B cell (primary cell): ENCODE measurements around the gene IFT88. TPM values are rescaled to one million over a fixed set of nuclear protein-coding genes. Genes with fewer than 3 reads are reported as not detected.

Experiments
- ATAC-seq: fragments of 200-7000 bp; cut with Tn5 transposase; one replicate; pipeline ENCODE4 v1.10.0; 2021; ENCODE audit warnings: low read depth, mild to moderate bottlenecking, moderate number of reproducible peaks, moderate library complexity
- CTCF ChIA-PET: fragments of 350-600 bp; sonication (Branson Sonifier 250); formaldehyde crosslinking; loops from one replicate; lab custom pipeline; 2021; ENCODE audit warnings: antibody characterized with exemption, inconsistent platforms; lab: Charles Lee
- POLR2A ChIA-PET: fragments of 350-600 bp; sonication (Branson Sonifier 250); formaldehyde crosslinking; loops from one replicate; lab custom pipeline; 2021; ENCODE audit warnings: antibody characterized with exemption; lab: Charles Lee
- DNase-seq: peaks from one replicate; pipeline ENCODE4 v3.0.0; 2013
- H2AFZ ChIP-seq: 2 replicates; pipeline ENCODE4 v1.6.1; 2012; ENCODE audit warnings: mild to moderate bottlenecking, low read depth, low read length; ENCODE audit not compliant: insufficient read depth, poor library complexity, severe bottlenecking
- H3K27ac ChIP-seq, 2 donors: 1 replicate in 1 of 2; 2 replicates in 1 of 2; pipeline ENCODE4 v1.5.1; 2012 to 2013; ENCODE audit warnings: low read length in 2 of 2, mild to moderate bottlenecking in 2 of 2, moderate library complexity in 1 of 2
- H3K27me3 ChIP-seq, 4 experiments: fragments of 200-600 bp in 1 of 4; sonication (generic) in 1 of 4; replicated peaks in 1 of 4; 1 replicate in 2 of 4; 2 replicates in 2 of 4; pipeline versions ENCODE4 v1.6.1 to v1.7.0; 2013 to 2016; ENCODE audit warnings: low read length in 3 of 4, mild to moderate bottlenecking in 2 of 4, mixed read lengths in 1 of 4, moderate library complexity in 1 of 4; ENCODE audit not compliant: insufficient read depth in 4 of 4, control insufficient read depth in 3 of 4; ENCODE audit errors: control extremely low read depth in 1 of 4
- H3K36me3 ChIP-seq, 2 experiments: replicated peaks in 1 of 2; 1 replicate in 1 of 2; 2 replicates in 1 of 2; pipeline versions ENCODE4 v1.6.1 to v1.7.1; 2013; ENCODE audit warnings: low read length in 1 of 2; ENCODE audit not compliant: insufficient read depth in 2 of 2, control insufficient read depth in 1 of 2; ENCODE audit errors: control extremely low read depth in 1 of 2, extremely low read depth in 1 of 2
- H3K4me1 ChIP-seq, 2 donors: fragments of 200-600 bp in 1 of 2; sonication (generic) in 1 of 2; 1 replicate in 1 of 2; 2 replicates in 1 of 2; pipeline versions ENCODE4 v1.5.1 to v1.6.1; 2013 to 2017; ENCODE audit warnings: low read length in 2 of 2; ENCODE audit not compliant: control insufficient read depth in 2 of 2, insufficient read depth in 2 of 2
- H3K4me2 ChIP-seq: replicated peaks from 2 replicates; pipeline ENCODE3; 2012; ENCODE audit warnings: mild to moderate bottlenecking, low read depth, low read length; ENCODE audit not compliant: poor library complexity, severe bottlenecking
- H3K4me3 ChIP-seq, 5 experiments: fragments of 200-600 bp in 1 of 5; sonication (generic) in 1 of 5; 1 replicate in 3 of 5; 2 replicates in 2 of 5; pipeline versions ENCODE4 v1.5.1 to v1.7.0; 2011 to 2016; ENCODE audit warnings: low read length in 4 of 5, mild to moderate bottlenecking in 4 of 5, low read depth in 2 of 5, control low read depth in 1 of 5, moderate library complexity in 1 of 5; ENCODE audit not compliant: insufficient read depth in 1 of 5; ENCODE audit errors: control extremely low read depth in 1 of 5, extremely low read depth in 1 of 5
- H3K79me2 ChIP-seq: fragments of 200-600 bp; sonication (generic); one replicate; pipeline ENCODE4 v1.6.0; 2016; ENCODE audit warnings: low read length; ENCODE audit not compliant: control insufficient read depth, insufficient read depth
- H3K9ac ChIP-seq: fragments of 200-600 bp; sonication (generic); 2 replicates; pipeline ENCODE4 v1.6.1; 2017; ENCODE audit warnings: mild to moderate bottlenecking, low read length, moderate library complexity
- H3K9me3 ChIP-seq, 3 donors: one replicate each; pipeline versions ENCODE4 v1.6.1 to v1.7.1; 2013; ENCODE audit warnings: low read length in 2 of 3; ENCODE audit not compliant: control insufficient read depth in 2 of 3, insufficient read depth in 1 of 3; ENCODE audit errors: control extremely low read depth in 1 of 3
- H4K20me1 ChIP-seq: 2 replicates; pipeline ENCODE4 v1.6.0; 2012; ENCODE audit warnings: mild to moderate bottlenecking, low read length; ENCODE audit not compliant: insufficient read depth, control insufficient read depth, poor library complexity, severe bottlenecking
- H3K27ac Mint-ChIP-seq: one replicate; pipeline ENCODE4 v1.8.0; 2021; ENCODE audit warnings: mixed read lengths
- H3K27me3 Mint-ChIP-seq: one replicate; pipeline ENCODE4 v1.8.0; 2021; ENCODE audit warnings: mixed read lengths
- H3K4me1 Mint-ChIP-seq: one replicate; pipeline ENCODE4 v1.8.0; 2021; ENCODE audit warnings: mixed read lengths
- H3K4me3 Mint-ChIP-seq: one replicate; pipeline ENCODE4 v1.8.0; 2021; ENCODE audit warnings: mixed read lengths
- H3K9me3 Mint-ChIP-seq: one replicate; pipeline ENCODE4 v1.8.0; 2022; ENCODE audit warnings: mixed read lengths; ENCODE audit not compliant: insufficient read depth
- CTCF ChIP-seq: fragments of 200-600 bp; IDR thresholded peaks from one replicate; pipeline ENCODE4 v1.8.0; 2022; ENCODE audit warnings: antibody characterized with exemption, mild to moderate bottlenecking
- EZH2 ChIP-seq: IDR thresholded peaks from 2 replicates; pipeline ENCODE4 v1.6.1; 2012; ENCODE audit warnings: borderline replicate concordance, low read depth, mild to moderate bottlenecking, moderate library complexity, low read length; ENCODE audit not compliant: insufficient read depth, poor library complexity, severe bottlenecking
- WGBS: methylation state at CpG from one replicate; pipeline ENCODE4 v1.1.5; 2013; ENCODE audit warnings: missing lambda C conversion rate; ENCODE audit not compliant: insufficient coverage; 5-methylcytosine and 5-hydroxymethylcytosine counted together
- intact Hi-C: fragments of 100-400 bp; cut with micrococcal nuclease; formaldehyde crosslinking; loops from one replicate; pipeline ENCODE4 v1.10.0; 2022
- polyA plus RNA-seq: library from polyadenylated mRNA; depleted of rRNA; stranded (reverse); fragments of >200 nt; gene quantifications from 2 replicates; pipeline ENCODE4 v1.2.3, GENCODE V29; 2012
- total RNA-seq, 2 donors: library from RNA; stranded (reverse); fragments of 120-200 nt in 1 of 2; gene quantifications; 1 replicate in 1 of 2; 2 replicates in 1 of 2; pipeline versions ENCODE4 v1.2.3 to v1.2.4, GENCODE V29; 2013 to 2022

IFT88 gene
- total and polyA plus RNA-seq, 2 donors (not counting 1 experiment from before 2014, with no cell fraction given): 8.0 to 23.3 TPM

- no peak overlapping the region for H3K27ac Mint-ChIP-seq
- no peaks in the 10 kb centered on the region for H3K27me3 Mint-ChIP-seq
- Histone ChIP-seq H3K36me3 (peaks cover 3 to 4% of the 10 kb centered on the region in 2 experiments), H3K9ac (no peak overlapping the region), H3K4me1 (no peaks in the 10 kb centered on the region), H4K20me1 (no peaks in the 10 kb centered on the region), H3K4me3 (no peak overlapping the region), H3K9me3 (peaks cover 0 to 1% (median 0%) of the 10 kb centered on the region in 3 donors), H3K79me2 (no peaks in the 10 kb centered on the region), H3K27ac (no peak overlapping the region), H3K27me3 (no peaks in the 10 kb centered on the region), H3K4me2 (no peak overlapping the region), H2AFZ (no peak overlapping the region)
- intact Hi-C loops: no loop called here
- peaks cover 5% of the 10 kb centered on the region for H3K9me3 Mint-ChIP-seq
- no peak overlapping the region for H3K4me3 Mint-ChIP-seq
- H3K4me1 Mint-ChIP-seq: no peaks in the 10 kb centered on the region
- POLR2A ChIA-PET: no interaction called here
- DNase-seq (no peak), ATAC-seq (no peak)
- CTCF ChIA-PET: no interaction called here
- TF ChIP-seq CTCF: no peak
- no peak for TF ChIP-seq EZH2
- WGBS: 100% methylated on average over 4 of the region's 4 CpGs
These were observed 57.3 kb downstream of the IFT88 start for GRCh38 chr13:20624213-20624612.

- ChIA-PET CTCF (no interaction called here), POLR2A (no interaction called here)
- intact Hi-C loops: no loop called here
- Histone ChIP-seq H3K4me2 (no peak overlapping the region), H3K4me1 (no peaks in the 10 kb centered on the region), H4K20me1 (no peaks in the 10 kb centered on the region), H3K27me3 (no peaks in the 10 kb centered on the region), H3K27ac (no peak overlapping the region), H3K9ac (no peak overlapping the region), H2AFZ (no peak overlapping the region), H3K4me3 (no peak overlapping the region), H3K9me3 (peaks cover 0 to 3% (median 0%) of the 10 kb centered on the region in 3 donors), H3K79me2 (no peaks in the 10 kb centered on the region), H3K36me3 (peaks cover 4% of the 10 kb centered on the region in 2 experiments)
- no peaks in the 10 kb centered on the region for H3K9me3 Mint-ChIP-seq
- no peaks in the 10 kb centered on the region for H3K27me3 Mint-ChIP-seq
- 100% methylated on average over 1 of the region's 3 CpGs for WGBS
- no peak overlapping the region for H3K27ac Mint-ChIP-seq
- TF ChIP-seq EZH2 (no peak), CTCF (no peak)
- ATAC-seq (no peak), DNase-seq (no peak)
- no peak overlapping the region for H3K4me3 Mint-ChIP-seq
- H3K4me1 Mint-ChIP-seq: no peaks in the 10 kb centered on the region
These were observed 66.8 kb downstream of the IFT88 start for GRCh38 chr13:20633802-20634201.
